ENCODE results near the gene ASIC3.

Gene ASIC3

DNA sequence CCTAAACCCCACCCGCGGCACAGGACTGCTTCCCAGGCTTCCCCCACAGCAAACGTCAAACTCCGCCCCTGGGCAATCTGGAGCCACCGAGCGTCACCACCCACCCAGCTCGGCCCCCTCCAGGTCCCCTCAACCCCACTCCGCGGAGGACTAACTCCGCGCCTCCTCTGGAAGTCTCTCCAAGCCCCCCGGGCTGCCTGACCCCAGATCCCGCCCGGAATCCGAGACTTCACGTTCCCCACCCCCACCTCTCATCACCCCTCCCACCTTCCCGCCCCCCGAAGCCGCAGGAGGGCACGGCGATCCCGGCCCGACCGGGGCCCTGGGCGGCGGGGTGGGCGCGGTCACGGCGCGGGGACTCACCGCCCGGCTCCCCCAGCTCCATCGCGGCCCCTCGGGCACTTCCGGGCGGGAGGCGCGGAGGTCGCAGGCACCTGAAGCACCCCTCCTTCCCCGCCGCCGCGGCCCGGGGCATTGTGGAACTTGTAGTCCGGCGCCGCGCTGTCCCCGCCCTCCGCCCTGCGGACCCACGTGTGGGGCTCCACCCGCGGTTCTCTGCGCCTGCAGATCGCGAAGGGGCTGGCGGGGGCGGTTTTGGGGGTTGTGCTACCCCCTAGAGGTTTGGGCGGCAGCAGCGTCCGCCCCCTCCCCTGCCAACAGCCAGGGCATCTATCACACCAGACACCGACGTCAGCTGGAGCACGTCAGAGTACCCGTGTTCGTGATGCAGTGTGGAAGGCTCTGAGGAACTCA, 34.9 kb downstream of the ASIC3 start, which contains the start of gene TMUB1:
TSS of gene TMUB1 (minus strand) at position 423 of the 753 bp plus-strand sequence. CDS start 930 bp downstream, outside the sequence.
- Mint-ChIP-seq H3K4me1 (peaks cover 41 to 66% of the 10 kb centered on the region in 2 donors), H3K36me3 (peaks cover 6 to 19% of the 10 kb centered on the region in 2 donors), H3K27me3 (peaks cover 15 to 27% of the 10 kb centered on the region in 2 donors), H3K4me3 (peak within 1 kb of the TSS; percentile 91 to 99), H3K27ac (peak within 1 kb of the TSS; percentile 98), H3K9me3 (no peaks in the 10 kb centered on the region)
- DNase-seq (peak; percentile 73), ATAC-seq (replicated peaks) (peak; percentile 71 to 73)

DNA sequence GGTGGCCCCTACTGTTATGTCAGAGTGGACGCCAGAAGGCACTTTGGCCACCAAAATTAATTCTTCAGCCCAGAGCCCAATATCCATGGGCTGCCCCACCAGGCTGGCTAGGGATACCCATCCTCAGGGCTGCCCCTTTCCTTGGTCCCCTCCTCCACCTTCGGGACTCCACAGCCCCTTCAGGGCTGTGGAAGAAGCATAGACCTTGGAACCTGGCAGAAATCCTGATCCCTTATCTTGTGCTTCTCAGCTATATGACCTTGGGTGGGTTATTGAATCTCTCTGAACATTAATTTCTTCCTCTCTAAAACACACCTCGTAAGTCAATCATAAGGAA, 35.5 kb downstream of the ASIC3 start:
- Mint-ChIP-seq H3K4me3 (peak overlapping the region; percentile 91 to 99), H3K27me3 (peaks cover 16 to 31% of the 10 kb centered on the region in 2 donors), H3K36me3 (peaks cover 6 to 16% of the 10 kb centered on the region in 2 donors), H3K4me1 (peaks cover 40 to 66% of the 10 kb centered on the region in 2 donors), H3K9me3 (no peaks in the 10 kb centered on the region), H3K27ac (no peak overlapping the region)
- ATAC-seq (replicated peaks) (no peak), DNase-seq (no peak)

DNA sequence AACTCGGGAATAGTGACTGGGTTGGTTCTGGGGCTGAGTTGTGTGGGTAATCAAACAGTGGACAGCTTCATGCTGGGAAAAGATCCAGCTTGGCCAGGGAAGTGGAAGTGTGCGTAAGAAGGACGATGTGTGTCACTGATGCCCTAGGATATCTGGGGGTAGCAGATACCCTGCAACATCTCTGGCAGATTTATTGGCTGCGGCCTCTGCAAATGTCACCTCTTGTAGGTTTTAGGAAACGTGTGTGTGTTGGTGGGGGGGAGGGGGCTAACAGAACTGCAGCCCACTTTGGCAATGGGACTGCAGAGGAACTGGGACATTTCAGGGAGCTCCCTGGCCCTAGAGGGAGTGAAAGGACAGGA, 37.0 kb downstream of the ASIC3 start:
- Mint-ChIP-seq H3K36me3 (peaks cover under 1 to 13% of the 10 kb centered on the region in 2 donors), H3K4me1 (peaks cover 40 to 59% of the 10 kb centered on the region in 2 donors), H3K27ac (no peak overlapping the region), H3K27me3 (peaks cover 28 to 46% of the 10 kb centered on the region in 2 donors), H3K9me3 (no peaks in the 10 kb centered on the region), H3K4me3 (peak overlapping the region; percentile 88 to 89)
- DNase-seq = no peak
- ATAC-seq (replicated peaks) = no peak

DNA sequence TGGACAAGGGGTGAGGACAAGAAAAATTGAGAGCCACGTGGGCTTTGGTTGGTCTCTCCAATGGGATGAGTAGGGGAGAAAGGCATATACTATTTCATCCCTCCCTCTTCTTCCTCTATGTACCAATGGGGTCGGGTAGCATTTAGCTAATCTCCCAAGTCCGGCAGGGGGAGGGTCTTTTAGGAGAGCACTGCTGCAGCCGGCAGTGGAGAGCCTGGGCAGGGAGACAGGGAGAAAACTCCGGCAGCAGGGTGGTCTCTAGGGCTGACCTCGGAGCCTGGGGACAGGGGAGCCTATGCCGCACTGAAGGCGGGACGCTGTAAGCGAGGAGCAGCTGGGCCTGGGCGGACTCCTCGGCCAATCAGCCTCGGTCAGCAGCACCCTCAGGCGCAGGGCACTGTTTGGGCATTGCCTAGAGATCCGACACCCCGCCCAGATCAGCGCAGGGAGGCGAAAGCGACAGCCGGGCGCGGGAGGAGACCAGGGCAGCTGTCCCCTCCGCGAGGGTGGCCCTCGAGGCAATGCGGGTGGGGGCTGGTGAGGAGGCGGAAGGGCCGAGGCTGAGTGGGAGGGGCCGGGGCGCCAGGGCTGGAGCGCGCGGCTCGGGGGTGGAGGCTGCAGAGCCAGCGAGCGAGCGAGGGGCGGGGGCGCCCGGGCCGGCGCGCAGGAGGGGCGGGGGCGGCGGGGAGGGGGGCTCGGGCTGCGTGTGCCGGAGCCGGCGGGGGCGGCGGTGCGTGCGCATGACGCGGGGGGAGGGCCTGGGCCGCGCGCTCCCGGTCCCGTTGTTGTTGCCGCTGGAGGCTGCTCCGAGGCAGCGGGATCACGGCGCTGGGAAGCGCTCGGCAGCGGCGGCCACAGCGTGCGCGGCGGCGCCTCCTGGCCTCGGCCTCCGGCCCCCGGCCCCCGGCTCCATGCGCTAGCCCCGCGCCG, 37.6 kb downstream of the ASIC3 start, which contains the start of gene AGAP3:
TSS of gene AGAP3 (plus strand) at position 785 of the 930 bp plus-strand sequence. CDS start 267 bp downstream, outside the sequence.
- Mint-ChIP-seq H3K36me3 (peaks cover 0 to 13% of the 10 kb centered on the region in 2 donors), H3K9me3 (no peaks in the 10 kb centered on the region), H3K27ac (peak within 1 kb of the TSS; percentile 90), H3K4me3 (peak within 1 kb of the TSS; percentile 88 to 89), H3K27me3 (peaks cover 28 to 52% of the 10 kb centered on the region in 2 donors), H3K4me1 (peaks cover 40 to 59% of the 10 kb centered on the region in 2 donors)
- peak; percentile 14 to 28 for ATAC-seq (replicated peaks)
- no peak for DNase-seq

DNA sequence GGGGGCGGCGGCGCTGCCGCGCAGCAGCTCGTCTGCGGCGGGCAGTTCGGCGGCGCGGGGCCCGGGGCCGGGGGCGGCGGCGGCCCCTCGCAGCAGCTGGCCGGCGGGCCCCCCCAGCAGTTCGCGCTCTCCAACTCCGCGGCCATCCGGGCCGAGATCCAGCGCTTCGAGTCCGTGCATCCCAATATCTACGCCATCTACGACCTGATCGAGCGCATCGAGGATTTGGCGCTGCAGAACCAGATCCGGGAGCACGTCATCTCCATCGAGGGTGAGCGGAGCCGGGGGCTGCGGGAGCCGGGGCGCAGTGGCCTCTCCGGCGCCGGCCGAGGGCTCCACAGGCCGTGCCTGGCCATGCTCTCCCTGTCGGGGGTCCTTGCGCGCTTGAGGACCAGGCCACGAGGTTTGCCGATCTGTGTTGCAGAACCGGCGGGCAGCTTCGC, 38.5 kb downstream of the ASIC3 start:
- no peak for DNase-seq
- Mint-ChIP-seq H3K9me3 (no peaks in the 10 kb centered on the region), H3K27ac (peak overlapping the region; percentile 81), H3K4me3 (peak overlapping the region; percentile 82 to 86), H3K27me3 (peaks cover 28 to 60% of the 10 kb centered on the region in 2 donors), H3K36me3 (peaks cover 0 to 17% of the 10 kb centered on the region in 2 donors), H3K4me1 (peaks cover 38 to 52% of the 10 kb centered on the region in 2 donors)
- ATAC-seq (replicated peaks) = no peak

DNA sequence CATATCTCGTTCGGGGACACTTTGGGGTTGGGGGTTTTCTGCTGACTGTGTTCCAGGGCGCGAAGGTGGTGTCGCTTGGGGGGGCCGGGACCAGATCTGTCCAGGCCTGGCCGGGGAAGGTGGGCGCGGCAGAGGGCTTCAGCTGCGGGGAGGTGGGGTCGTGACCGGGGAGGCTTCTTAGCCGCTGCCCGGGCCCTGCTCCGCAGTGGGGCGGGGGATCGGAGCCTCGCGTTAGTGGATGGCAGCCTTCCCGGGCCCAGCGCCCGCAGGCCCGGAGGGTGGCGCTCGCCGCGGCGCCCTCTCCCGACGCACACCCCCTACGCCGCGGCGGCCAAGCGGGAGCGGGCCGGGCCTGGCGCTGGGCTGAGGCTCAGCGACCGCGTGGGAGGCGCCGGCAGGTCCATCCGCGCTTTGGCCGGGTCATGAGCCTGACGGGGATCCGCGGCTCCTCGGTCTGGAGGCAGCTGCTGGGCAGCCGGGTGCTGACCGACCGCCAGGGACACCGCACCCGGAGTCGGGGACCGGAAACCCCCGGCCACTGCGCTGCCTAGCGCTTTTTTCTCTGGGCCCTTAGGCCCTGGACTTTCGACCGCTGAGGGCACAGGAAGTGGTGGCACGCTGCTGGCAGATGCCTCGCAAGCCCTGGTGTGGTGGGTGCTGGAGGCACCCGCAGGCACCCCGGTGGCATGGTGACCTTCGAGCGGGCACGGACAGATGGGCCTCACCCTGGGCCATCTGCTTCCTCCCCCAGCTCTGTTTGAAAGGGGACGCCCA, 39.1 kb downstream of the ASIC3 start:
- Mint-ChIP-seq H3K36me3 (peaks cover 0 to 17% of the 10 kb centered on the region in 2 donors), H3K4me3 (peak overlapping the region; percentile 82 to 86), H3K9me3 (no peaks in the 10 kb centered on the region), H3K27me3 (peaks cover 28 to 62% of the 10 kb centered on the region in 2 donors), H3K4me1 (peaks cover 34 to 46% of the 10 kb centered on the region in 2 donors), H3K27ac (peak overlapping the region; percentile 81)
- ATAC-seq (replicated peaks) (peak in 1 of 2 donors; percentile 11), DNase-seq (peak; percentile 23)

DNA sequence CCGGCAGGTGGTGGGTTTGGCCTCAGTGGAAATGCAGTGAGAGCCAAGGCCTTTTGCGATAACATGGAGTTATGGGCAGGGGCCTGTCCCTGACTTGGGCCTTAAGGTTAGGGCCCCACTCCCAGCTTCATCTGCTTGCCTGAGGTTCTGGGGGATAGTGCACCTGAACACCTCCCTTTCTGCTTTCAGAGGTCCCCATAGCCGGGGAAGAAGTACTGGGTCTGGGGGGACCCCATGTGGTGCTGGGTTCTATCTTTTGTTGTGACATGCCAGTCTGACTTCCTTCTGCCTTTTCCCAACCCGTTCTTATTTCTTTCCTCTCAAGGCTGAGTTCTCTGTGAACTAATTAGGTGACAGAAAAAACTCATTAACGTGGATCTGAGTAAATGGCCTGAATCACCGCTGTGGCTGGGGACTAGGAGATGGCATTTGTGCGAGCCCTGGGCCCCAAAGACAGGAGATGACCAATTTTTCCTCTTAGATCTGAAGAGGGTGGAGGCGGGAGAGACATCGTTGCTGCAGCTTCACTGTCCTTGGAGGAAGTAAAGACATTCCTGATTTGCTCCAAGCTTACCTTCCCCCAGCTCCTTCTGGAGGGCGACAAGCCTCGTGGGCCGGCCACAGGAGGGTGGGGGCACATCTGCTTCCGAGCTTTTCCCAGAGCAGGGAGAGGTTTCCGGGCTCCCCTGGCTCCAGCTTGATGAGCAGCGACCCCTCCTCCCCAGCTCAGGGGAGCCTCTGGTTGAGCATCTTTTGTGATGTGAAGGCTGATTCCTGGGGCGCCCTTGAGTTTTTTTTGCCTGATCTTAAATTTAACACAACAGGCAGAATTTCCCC, 39.9 kb downstream of the ASIC3 start:
- H3K9me3 Mint-ChIP-seq = no peaks in the 10 kb centered on the region

DNA sequence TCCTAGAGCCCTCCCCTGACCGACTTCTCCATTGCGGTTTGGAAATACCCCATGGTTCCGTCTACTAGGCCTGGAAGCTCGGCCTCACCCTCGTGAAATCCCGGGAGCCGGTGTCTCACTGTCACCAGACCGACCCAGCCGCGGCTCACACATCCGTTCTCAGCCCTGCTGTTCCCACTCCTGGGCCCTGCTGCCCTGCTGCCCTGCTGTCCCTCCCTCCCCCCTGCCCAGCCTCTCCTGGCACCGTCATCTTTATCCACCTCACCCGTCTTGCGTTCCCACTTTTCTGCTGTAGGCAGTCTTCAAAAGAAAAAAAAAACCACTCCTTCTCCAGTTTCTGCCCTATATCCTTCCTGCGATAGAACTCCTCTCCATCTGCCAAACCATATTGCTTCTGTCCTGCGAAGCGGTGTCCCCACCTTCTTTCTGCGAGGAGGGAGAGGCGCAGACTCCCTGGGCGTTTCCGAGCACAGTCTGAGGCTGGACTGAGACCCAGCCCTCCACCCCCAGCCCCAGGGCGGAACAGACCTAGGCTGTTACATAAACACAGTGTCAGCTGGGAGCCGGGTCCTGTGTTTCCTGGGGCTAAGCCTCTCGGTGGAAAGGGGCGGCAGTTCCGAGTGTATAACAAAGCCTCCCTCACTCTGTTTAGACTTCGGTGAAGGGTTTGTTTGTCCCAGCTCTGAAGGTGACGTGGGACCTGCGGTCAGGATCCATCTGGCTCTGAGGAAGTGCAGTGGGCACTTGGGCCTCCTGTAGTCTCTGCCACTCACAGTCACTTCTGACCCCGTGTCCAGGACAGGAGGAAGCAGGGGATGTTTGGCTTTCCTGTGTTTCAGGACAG, 40.7 kb downstream of the ASIC3 start:
- Mint-ChIP-seq H3K27me3 (peaks cover 28 to 68% of the 10 kb centered on the region in 2 donors), H3K27ac (no peak overlapping the region), H3K4me3 (peak overlapping the region; percentile 44 to 71), H3K36me3 (peaks cover 0 to 11% of the 10 kb centered on the region in 2 donors), H3K4me1 (peaks cover 28 to 39% of the 10 kb centered on the region in 2 donors), H3K9me3 (no peaks in the 10 kb centered on the region)
- ATAC-seq (replicated peaks) (peak; percentile 22 to 28), DNase-seq (no peak)

More for the DNA sequence above, 39.9 kb downstream of the ASIC3 start:
- Mint-ChIP-seq H3K4me3 (peak overlapping the region; percentile 55 to 82), H3K27me3 (peaks cover 28 to 63% of the 10 kb centered on the region in 2 donors), H3K4me1 (peaks cover 28 to 39% of the 10 kb centered on the region in 2 donors), H3K27ac (no peak overlapping the region), H3K36me3 (peaks cover 0 to 11% of the 10 kb centered on the region in 2 donors)
- no peak for ATAC-seq (replicated peaks)
- DNase-seq = no peak

DNA sequence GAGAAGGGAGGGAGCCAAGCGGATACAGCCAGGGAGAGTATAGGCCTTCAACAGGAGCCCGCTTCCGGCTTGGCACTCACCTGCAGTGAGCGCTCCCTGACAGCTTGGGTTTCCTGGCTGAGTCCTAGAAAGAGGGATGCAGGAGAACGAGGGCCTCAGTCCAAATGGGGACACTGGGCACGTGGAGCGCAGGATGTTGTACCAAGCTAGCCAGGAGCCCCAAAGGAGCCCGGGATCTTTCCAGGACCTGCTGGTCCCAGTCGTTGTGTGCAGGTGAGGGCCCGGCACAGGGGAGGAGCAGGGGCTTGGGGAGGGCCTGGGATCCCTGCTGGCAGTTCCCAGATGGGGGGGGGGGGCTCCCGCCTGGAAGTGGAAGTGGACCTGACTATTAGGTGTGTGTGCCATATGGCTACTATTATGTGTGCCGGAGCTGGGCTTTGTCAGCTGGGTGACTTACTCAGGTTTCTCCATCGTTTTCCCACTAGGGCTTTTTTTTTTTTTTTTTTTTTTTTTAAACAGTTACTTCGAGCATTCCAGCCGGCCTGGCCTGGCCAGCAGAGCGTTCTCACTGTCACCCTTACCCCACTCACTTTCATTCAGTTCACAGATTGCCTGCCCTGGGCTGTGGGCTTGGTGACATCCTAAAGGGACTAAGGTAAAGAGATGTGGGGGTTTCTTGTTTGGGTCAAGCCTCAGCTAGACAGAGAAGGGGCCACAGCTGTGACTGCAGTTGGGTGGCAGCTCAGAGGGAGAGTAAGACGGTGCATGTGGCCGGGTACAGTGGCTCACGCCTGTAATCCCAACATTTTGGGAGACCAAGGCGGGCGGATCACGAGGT, 41.8 kb downstream of the ASIC3 start:
- no peak for DNase-seq
- Mint-ChIP-seq H3K27ac (no peak overlapping the region), H3K36me3 (peaks cover 0 to 11% of the 10 kb centered on the region in 2 donors), H3K9me3 (no peaks in the 10 kb centered on the region), H3K27me3 (peaks cover 22 to 67% of the 10 kb centered on the region in 2 donors), H3K4me3 (no peak overlapping the region), H3K4me1 (peaks cover 23 to 37% of the 10 kb centered on the region in 2 donors)
- ATAC-seq (replicated peaks) = no peak

DNA sequence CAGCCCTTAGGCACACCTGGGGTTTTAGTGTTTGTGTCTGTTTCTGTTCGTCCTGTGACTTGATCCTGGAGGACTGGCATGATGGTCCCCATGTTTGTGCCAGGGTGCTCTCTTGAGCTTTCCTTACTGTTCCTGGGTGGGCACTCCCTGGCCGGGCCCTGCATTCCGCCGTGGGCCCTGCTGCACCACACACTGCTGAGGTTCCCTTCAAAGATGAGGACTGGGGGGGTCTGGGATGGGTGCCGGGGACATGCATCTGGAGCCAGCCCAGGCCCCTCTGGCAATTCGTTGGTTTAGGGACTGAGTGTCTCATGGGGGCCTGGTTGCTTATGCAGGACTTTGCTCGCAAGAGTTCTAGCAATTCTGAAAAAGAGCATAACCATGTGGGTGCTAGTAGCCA, 42.7 kb downstream of the ASIC3 start:
- no peaks in the 10 kb centered on the region for H3K9me3 Mint-ChIP-seq
- no peak for DNase-seq
- peaks cover 0 to 8% of the 10 kb centered on the region in 2 donors for H3K36me3 Mint-ChIP-seq
- H3K4me1 Mint-ChIP-seq = peaks cover 14 to 28% of the 10 kb centered on the region in 2 donors
- no peak overlapping the region for H3K4me3 Mint-ChIP-seq
- no peak for ATAC-seq (replicated peaks)
- peaks cover 13 to 58% of the 10 kb centered on the region in 2 donors for H3K27me3 Mint-ChIP-seq
- H3K27ac Mint-ChIP-seq = no peak overlapping the region

DNA sequence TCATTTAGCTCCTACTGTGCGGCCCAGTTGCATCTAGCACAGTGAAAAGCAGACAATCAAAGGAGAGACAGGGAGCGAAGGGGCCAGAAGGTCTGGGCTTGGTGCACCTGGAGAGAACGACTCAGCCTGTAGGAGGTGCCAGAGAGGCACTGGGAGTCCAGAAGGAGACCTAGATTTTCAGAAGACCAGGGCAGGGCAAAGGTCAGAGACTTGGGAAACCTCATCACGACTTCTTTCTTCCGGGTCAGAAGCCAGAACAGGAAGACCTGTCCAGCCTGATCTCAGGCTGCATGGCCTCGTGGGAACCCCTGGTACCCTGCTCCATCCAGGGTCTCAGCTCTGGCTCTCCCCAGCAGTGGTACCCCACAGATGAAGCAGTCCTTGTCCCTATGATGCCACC, 43.1 kb downstream of the ASIC3 start:
- Mint-ChIP-seq H3K4me1 (peaks cover 14 to 26% of the 10 kb centered on the region in 2 donors), H3K27me3 (peaks cover 12 to 56% of the 10 kb centered on the region in 2 donors), H3K9me3 (no peaks in the 10 kb centered on the region), H3K36me3 (peaks cover 0 to 8% of the 10 kb centered on the region in 2 donors), H3K4me3 (no peak overlapping the region), H3K27ac (no peak overlapping the region)
- ATAC-seq (replicated peaks) (no peak), DNase-seq (no peak)

Measured in stimulated activated naive B cell treated with anti-CD40 and anti-IgM and Interleukin-4, amounts not matched to agents 10 μg/mL and 1 μg/mL and 100 μg/mL, for 72 hours (primary cell).